ENCODE measurements around the gene DUSP3. TPM values are rescaled to one million over a fixed set of nuclear protein-coding genes. Genes with fewer than 3 reads are reported as not detected.

DUSP3 gene
- polyA plus RNA-seq = 10 to 100 TPM in 2 of 3 donors, 1 to 10 TPM in 1; 9.1 to 13.6 (median 12.3) TPM

DNA sequence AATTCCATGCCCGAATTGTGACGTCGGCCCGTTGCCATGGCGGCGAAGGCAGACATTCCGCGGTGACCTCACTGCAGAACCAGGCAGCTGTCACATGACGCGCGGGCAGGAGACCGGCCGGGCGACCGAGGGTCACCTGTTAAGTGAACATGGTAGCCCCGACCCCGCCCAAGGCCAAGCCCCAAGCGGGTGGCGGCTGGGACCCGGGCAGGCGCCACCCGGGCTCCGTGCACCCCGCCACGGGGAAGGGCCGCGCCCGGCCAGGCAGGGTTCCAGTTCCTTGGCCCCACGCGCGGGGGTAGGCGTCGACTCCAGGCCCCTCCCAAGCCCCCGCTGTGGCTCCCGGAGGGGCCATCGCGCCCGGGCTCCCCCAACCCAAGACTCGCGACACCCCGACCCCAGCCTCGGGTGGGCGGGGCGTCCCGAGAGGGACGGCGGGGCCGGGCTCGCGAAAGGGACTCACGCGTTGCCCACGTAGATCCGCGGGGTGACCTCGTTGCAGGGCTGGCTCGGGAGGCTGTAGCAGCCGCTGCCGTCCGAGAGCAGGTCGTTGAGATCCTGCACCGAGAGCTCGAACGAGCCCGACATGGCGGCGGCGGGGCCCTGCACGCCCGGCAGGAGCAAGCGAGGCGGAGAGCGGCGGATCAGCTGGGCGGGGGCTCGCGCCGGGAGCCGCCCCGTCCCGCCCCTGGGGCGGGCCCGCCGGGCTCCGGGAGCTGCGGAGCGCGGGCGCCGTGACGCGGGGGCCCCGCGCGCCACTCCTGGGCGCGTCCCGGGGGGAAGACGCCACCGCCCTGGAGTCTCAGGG, at the start of gene DUSP3:
DUSP3 (minus strand) TSS at position 641 of the 808 bp plus-strand sequence; CDS start at position 588, 53 bp downstream.
- H3K4me3 Mint-ChIP-seq = peak within 1 kb of the TSS; percentile 80 to 87 (median 84)
- H3K9me3 Mint-ChIP-seq = no peaks in the 10 kb centered on the region
- peak within 1 kb of the TSS in 5 of 6 donors; percentile 60 to 86 (median 67) for H3K27ac Mint-ChIP-seq
- peak; percentile 67 to 75 (median 72) for DNase-seq
- peaks cover 4 to 15% (median 8%) of the 10 kb centered on the region in 3 donors for H3K27me3 Mint-ChIP-seq (ENCODE audit: low read depth in 3 of 3)
- H3K4me1 Mint-ChIP-seq = peaks cover 8 to 31% of the 10 kb centered on the region in 2 donors
- H3K36me3 Mint-ChIP-seq = no peaks in the 10 kb centered on the region

DNA sequence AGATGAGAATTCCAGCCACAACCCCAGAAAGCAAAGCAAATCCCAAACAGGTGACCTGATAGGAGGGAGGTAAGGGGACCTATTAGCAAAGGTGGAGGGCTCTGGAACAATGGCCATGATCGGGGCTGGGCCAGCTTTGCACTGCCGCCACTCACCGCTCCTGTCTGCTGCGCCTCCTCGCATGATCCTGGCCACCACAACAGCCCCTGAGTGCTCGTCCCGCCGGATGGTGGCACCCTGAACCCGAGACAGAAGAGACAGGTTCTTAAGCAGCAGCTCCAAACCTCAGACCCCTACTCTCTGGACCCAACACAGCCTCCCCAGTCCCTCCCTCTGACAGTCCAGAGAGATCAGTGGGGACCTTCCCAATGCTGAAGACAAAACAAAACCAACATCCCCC, 48.8 kb upstream of the DUSP3 start:
- H3K4me3 Mint-ChIP-seq = no peak overlapping the region
- H3K36me3 Mint-ChIP-seq = no peaks in the 10 kb centered on the region
- H3K4me1 Mint-ChIP-seq = peaks cover 0 to 2% of the 10 kb centered on the region in 2 donors
- no peak overlapping the region for H3K27ac Mint-ChIP-seq
- DNase-seq = no peak
- peaks cover 0 to 2% (median 0%) of the 10 kb centered on the region in 6 donors for H3K9me3 Mint-ChIP-seq
- peaks cover 6 to 13% (median 11%) of the 10 kb centered on the region in 3 donors for H3K27me3 Mint-ChIP-seq (ENCODE audit: low read depth in 3 of 3)

GRCh38 chr17:43826206-43826605, 47.4 kb upstream of the DUSP3 start:
- H3K4me3 Mint-ChIP-seq = no peak overlapping the region
- no peaks in the 10 kb centered on the region for H3K9me3 Mint-ChIP-seq
- peaks cover 0 to 6% (median 3%) of the 10 kb centered on the region in 3 donors for H3K27me3 Mint-ChIP-seq (ENCODE audit: low read depth in 3 of 3)
- H3K36me3 Mint-ChIP-seq = no peaks in the 10 kb centered on the region
- no peaks in the 10 kb centered on the region for H3K4me1 Mint-ChIP-seq
- DNase-seq = no peak
- H3K27ac Mint-ChIP-seq = no peak overlapping the region

- H3K4me1 Mint-ChIP-seq = no peaks in the 10 kb centered on the region
- peaks cover 0 to 3% (median 2%) of the 10 kb centered on the region in 3 donors for H3K27me3 Mint-ChIP-seq (ENCODE audit: low read depth in 3 of 3)
- H3K27ac Mint-ChIP-seq = no peak overlapping the region
- no peaks in the 10 kb centered on the region for H3K36me3 Mint-ChIP-seq
- DNase-seq = no peak
- no peak overlapping the region for H3K4me3 Mint-ChIP-seq
- H3K9me3 Mint-ChIP-seq = no peaks in the 10 kb centered on the region
These were observed 46.8 kb upstream of the DUSP3 start for GRCh38 chr17:43825567-43825966.

DNA sequence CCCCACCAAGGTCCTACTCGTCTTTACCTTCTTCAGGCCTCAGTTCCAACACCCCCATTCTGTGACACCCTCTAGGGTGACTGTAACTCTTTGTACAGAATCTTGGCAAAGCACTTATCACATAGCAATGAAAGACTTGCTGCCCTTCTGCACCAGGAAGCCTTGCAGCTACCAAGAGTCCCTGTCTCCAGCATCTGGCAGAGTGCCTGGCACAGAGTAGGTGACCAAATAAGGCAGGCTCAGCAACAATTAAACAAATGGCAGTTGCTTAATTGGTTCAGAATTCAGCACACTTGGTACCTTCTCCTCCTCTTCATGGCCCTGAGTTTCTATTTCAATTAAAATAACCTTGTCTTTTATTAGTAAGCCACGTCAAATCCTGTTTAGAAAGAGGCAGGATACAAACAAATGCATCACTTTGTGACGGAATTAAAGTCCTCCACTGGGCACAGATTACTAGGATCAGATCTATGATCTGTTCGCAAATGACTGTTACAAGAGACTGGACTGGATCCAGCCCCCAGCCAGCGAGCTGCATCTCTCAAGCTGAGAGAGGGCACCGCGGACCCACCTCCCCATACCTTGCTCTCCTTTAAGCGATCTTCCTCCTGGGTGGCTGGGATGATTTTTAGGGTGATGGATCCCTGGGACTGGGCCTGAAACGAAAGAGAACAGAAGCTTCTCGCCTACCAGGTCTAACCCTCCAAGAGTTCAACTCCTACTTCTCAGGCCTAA, 44.7 kb upstream of the DUSP3 start:
- Mint-ChIP-seq H3K4me1 (no peaks in the 10 kb centered on the region), H3K27ac (no peak overlapping the region), H3K36me3 (no peaks in the 10 kb centered on the region), H3K9me3 (no peaks in the 10 kb centered on the region), H3K4me3 (no peak overlapping the region), H3K27me3 (ENCODE audit: low read depth in 3 of 3) (peaks cover 0 to 3% (median 2%) of the 10 kb centered on the region in 3 donors)
- DNase-seq = no peak

GRCh38 chr17:43822570-43823190, 43.9 kb upstream of the DUSP3 start:
- peaks cover 0 to 3% (median 2%) of the 10 kb centered on the region in 3 donors for H3K27me3 Mint-ChIP-seq (ENCODE audit: low read depth in 3 of 3)
- no peaks in the 10 kb centered on the region for H3K9me3 Mint-ChIP-seq
- H3K27ac Mint-ChIP-seq = no peak overlapping the region
- no peaks in the 10 kb centered on the region for H3K36me3 Mint-ChIP-seq
- no peak overlapping the region for H3K4me3 Mint-ChIP-seq
- no peaks in the 10 kb centered on the region for H3K4me1 Mint-ChIP-seq
- no peak for DNase-seq

- no peaks in the 10 kb centered on the region for H3K9me3 Mint-ChIP-seq
- peaks cover 2 to 3% (median 2%) of the 10 kb centered on the region in 3 donors for H3K27me3 Mint-ChIP-seq (ENCODE audit: low read depth in 3 of 3)
- no peak overlapping the region for H3K27ac Mint-ChIP-seq
- H3K4me1 Mint-ChIP-seq = no peaks in the 10 kb centered on the region
- no peaks in the 10 kb centered on the region for H3K36me3 Mint-ChIP-seq
- H3K4me3 Mint-ChIP-seq = no peak overlapping the region
- no peak for DNase-seq
These were observed 42.0 kb upstream of the DUSP3 start for GRCh38 chr17:43820759-43821158.

DNA sequence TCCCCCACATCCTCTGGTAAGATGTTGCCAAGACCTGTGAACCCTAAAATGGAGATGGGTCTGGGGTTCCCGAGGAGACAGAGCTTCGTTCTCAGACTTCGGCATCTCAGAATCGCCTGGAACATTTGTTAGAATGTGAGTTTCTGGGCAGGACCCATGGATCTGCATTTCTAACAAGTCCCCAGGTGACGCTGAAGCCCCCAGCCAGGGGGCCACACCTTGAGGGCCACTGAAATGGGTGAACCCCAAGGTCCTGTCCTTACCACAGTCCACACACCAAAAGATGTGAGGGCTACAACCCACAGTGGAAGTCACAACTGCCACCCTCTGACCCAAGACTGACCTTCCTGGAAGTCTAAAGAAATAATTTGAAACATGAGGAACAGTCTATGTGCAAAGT, 40.2 kb upstream of the DUSP3 start:
- DNase-seq = no peak
- Mint-ChIP-seq H3K27me3 (ENCODE audit: low read depth in 3 of 3) (peaks cover 0 to 2% (median 2%) of the 10 kb centered on the region in 3 donors), H3K4me3 (no peak overlapping the region), H3K36me3 (no peaks in the 10 kb centered on the region), H3K27ac (no peak overlapping the region), H3K9me3 (no peaks in the 10 kb centered on the region), H3K4me1 (no peaks in the 10 kb centered on the region)

GRCh38 chr17:43817826-43818225, 39.0 kb upstream of the DUSP3 start:
- H3K27ac Mint-ChIP-seq = no peak overlapping the region
- DNase-seq = no peak
- H3K9me3 Mint-ChIP-seq = no peaks in the 10 kb centered on the region
- H3K4me1 Mint-ChIP-seq = no peaks in the 10 kb centered on the region
- peaks cover 0 to 2% (median 0%) of the 10 kb centered on the region in 3 donors for H3K27me3 Mint-ChIP-seq (ENCODE audit: low read depth in 3 of 3)
- no peaks in the 10 kb centered on the region for H3K36me3 Mint-ChIP-seq
- H3K4me3 Mint-ChIP-seq = no peak overlapping the region

GRCh38 chr17:43816336-43817320, 37.9 kb upstream of the DUSP3 start:
- no peak for DNase-seq
- H3K27me3 Mint-ChIP-seq (ENCODE audit: low read depth in 3 of 3) = peaks cover 1 to 7% (median 2%) of the 10 kb centered on the region in 3 donors
- H3K36me3 Mint-ChIP-seq = no peaks in the 10 kb centered on the region
- H3K4me1 Mint-ChIP-seq = no peaks in the 10 kb centered on the region
- no peak overlapping the region for H3K4me3 Mint-ChIP-seq
- no peaks in the 10 kb centered on the region for H3K9me3 Mint-ChIP-seq
- H3K27ac Mint-ChIP-seq = no peak overlapping the region

DNA sequence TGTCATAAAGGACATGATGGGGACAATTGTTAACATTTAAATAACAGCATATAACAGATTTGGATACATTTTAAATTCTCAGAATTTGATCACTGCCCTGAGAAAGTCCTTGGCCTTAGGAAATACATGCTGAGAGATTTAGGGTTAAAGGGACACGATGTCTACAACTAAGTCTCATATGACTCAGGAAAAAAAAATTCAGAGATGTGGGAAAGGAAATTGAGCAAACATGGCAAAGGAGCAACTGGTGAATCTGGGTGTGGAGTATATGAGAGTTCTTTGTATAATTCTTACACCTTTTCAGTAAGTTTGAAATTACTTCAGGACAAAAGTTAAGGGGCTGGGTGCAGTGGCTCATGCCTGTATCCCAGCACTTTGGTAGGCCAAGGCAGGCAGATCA, 35.9 kb upstream of the DUSP3 start:
- Mint-ChIP-seq H3K4me1 (no peaks in the 10 kb centered on the region), H3K27me3 (ENCODE audit: low read depth in 3 of 3) (peaks cover 1 to 11% (median 2%) of the 10 kb centered on the region in 3 donors), H3K36me3 (no peaks in the 10 kb centered on the region), H3K27ac (no peak overlapping the region), H3K4me3 (no peak overlapping the region), H3K9me3 (no peaks in the 10 kb centered on the region)
- no peak for DNase-seq

DNA sequence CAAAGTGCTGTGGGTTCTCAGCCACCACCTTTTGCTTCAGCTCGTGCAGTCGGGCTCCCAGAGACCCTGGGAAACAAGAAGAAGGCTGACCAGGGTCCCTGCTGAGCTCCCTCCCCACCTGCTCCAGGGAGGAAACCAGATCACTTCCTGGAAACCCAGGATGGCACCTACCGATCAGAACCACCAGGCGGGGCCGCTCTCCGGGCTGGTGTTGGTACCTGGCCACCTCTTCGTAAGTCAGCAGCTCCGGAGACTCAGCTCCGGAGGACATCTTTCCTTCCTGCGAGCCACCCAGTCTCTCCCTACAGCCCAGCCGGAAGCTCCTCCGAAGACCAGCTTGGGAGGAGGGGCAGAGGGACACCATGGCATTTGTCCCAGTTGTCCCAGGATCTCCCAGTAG, 35.2 kb upstream of the DUSP3 start:
- H3K27ac Mint-ChIP-seq = no peak overlapping the region
- H3K4me1 Mint-ChIP-seq = no peaks in the 10 kb centered on the region
- no peak for DNase-seq
- no peaks in the 10 kb centered on the region for H3K36me3 Mint-ChIP-seq
- H3K4me3 Mint-ChIP-seq = no peak overlapping the region
- peaks cover 1 to 11% (median 2%) of the 10 kb centered on the region in 3 donors for H3K27me3 Mint-ChIP-seq (ENCODE audit: low read depth in 3 of 3)
- H3K9me3 Mint-ChIP-seq = no peaks in the 10 kb centered on the region

GRCh38 chr17:43813386-43813785, 34.6 kb upstream of the DUSP3 start:
- Mint-ChIP-seq H3K27me3 (ENCODE audit: low read depth in 3 of 3) (peaks cover 1 to 11% (median 2%) of the 10 kb centered on the region in 3 donors), H3K4me3 (no peak overlapping the region), H3K4me1 (no peaks in the 10 kb centered on the region), H3K27ac (no peak overlapping the region), H3K36me3 (no peaks in the 10 kb centered on the region), H3K9me3 (no peaks in the 10 kb centered on the region)
- DNase-seq = no peak

All from immature natural killer cell (primary cell).